GM18526 (cell line): ENCODE data around the gene UNC5C.

Source experiments
- POLR2A ChIP-seq: IDR thresholded peaks from 3 replicates; pipeline ENCODE4 v1.6.1; 2011; ENCODE audit not compliant: insufficient read length; ENCODE audit errors: extremely low read depth

The UNC5C gene

GRCh38 chr4:95549246-95550114 lies 707 bp upstream of the UNC5C start:
- no peak for TF ChIP-seq POLR2A

GRCh38 chr4:95547715-95548471 lies 880 bp downstream of the UNC5C start:
- TF ChIP-seq POLR2A: no peak

GRCh38 chr4:95546866-95547714 lies 1.7 kb downstream of the UNC5C start:
- TF ChIP-seq POLR2A: no peak

- TF ChIP-seq POLR2A: no peak
Measured at GRCh38 chr4:95546221-95546620, 2.6 kb downstream of the UNC5C start.

GRCh38 chr4:95545546-95545945 lies 3.2 kb downstream of the UNC5C start:
- no peak for TF ChIP-seq POLR2A

GRCh38 chr4:95544113-95545103 lies 4.4 kb downstream of the UNC5C start:
- TF ChIP-seq POLR2A: no peak

- TF ChIP-seq POLR2A: no peak
Measured at GRCh38 chr4:95541889-95542607, 6.7 kb downstream of the UNC5C start.

- no peak for TF ChIP-seq POLR2A
Measured at GRCh38 chr4:95541094-95541493, 7.7 kb downstream of the UNC5C start.

- TF ChIP-seq POLR2A: no peak
Measured at GRCh38 chr4:95540227-95540626, 8.5 kb downstream of the UNC5C start.

- no peak for TF ChIP-seq POLR2A
Measured at GRCh38 chr4:95539106-95539505, 9.7 kb downstream of the UNC5C start.

GRCh38 chr4:95537863-95538488 lies 10.8 kb downstream of the UNC5C start:
- no peak for TF ChIP-seq POLR2A

GRCh38 chr4:95537191-95537590 lies 11.6 kb downstream of the UNC5C start:
- TF ChIP-seq POLR2A: no peak

- TF ChIP-seq POLR2A: no peak
Measured at GRCh38 chr4:95536650-95537049, 12.1 kb downstream of the UNC5C start.
